Measurements from ENCODE around the gene CD59. TPM values are rescaled to one million over a fixed set of nuclear protein-coding genes. Genes with fewer than 3 reads are reported as not detected.

The CD59 gene
- total and polyA plus RNA-seq, 9 of the 15 experiments (the other 6 are each of a cell fraction or from before 2014, with no cell fraction given): 38.1 to 338 (median 173) TPM

DNA sequence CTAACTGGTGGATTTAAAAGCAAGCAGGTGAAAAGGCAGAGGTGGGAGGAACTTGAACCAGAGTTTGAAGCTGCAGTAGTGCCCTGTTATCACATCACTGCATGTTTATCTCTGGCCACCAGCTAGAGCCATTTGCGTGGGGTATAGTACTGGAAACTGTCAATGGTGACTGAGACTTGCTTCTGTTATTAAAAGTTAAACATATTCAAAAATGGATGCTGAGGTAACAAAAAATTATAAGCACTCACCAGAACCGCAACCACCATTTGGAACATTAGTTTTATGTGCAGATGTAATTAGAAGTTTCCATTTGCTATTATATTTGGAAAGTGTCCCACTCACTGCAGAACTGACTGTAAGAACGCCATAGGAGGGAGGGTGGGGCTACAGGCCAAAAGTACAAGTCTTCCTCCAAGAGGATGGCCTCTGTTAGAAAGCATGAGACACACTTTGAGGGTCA is 1.2 kb upstream of the CD59 start (continued):
- TF ChIP-seq, protein P1, sequence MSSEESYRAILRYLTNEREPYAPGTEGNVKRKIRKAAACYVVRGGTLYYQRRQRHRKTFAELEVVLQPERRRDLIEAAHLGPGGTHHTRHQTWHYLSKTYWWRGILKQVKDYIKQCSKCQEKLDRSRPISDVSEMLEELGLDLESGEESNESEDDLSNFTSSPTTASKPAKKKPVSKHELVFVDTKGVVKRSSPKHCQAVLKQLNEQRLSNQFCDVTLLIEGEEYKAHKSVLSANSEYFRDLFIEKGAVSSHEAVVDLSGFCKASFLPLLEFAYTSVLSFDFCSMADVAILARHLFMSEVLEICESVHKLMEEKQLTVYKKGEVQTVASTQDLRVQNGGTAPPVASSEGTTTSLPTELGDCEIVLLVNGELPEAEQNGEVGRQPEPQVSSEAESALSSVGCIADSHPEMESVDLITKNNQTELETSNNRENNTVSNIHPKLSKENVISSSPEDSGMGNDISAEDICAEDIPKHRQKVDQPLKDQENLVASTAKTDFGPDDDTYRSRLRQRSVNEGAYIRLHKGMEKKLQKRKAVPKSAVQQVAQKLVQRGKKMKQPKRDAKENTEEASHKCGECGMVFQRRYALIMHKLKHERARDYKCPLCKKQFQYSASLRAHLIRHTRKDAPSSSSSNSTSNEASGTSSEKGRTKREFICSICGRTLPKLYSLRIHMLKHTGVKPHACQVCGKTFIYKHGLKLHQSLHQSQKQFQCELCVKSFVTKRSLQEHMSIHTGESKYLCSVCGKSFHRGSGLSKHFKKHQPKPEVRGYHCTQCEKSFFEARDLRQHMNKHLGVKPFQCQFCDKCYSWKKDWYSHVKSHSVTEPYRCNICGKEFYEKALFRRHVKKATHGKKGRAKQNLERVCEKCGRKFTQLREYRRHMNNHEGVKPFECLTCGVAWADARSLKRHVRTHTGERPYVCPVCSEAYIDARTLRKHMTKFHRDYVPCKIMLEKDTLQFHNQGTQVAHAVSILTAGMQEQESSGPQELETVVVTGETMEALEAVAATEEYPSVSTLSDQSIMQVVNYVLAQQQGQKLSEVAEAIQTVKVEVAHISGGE (CRISPR knock-in tag; IDR thresholded peaks at IDR 0.05): peak in 1 of 3 experiments; percentile 24; a peak in 1 of 6 replicates
- TF ChIP-seq NCOA4 (IDR thresholded peaks at IDR 0.05; ENCODE audit: partially characterized antibody) (peak; percentile 49), ZNF347 (CRISPR knock-in tag; IDR thresholded peaks at IDR 0.05; ENCODE audit: low read depth) (no peak), TAF1 (IDR thresholded peaks at IDR 0.05; ENCODE audit: control insufficient read depth, extremely low read depth, insufficient read depth, low read length, severe bottlenecking) (peak; percentile 43), BMI1 (IDR thresholded peaks at IDR 0.05; ENCODE audit: low read length) (no peak), SMAD4 (CRISPR knock-in tag; conservative IDR thresholded peaks at IDR 0.05) (no peak), ZBTB7A (IDR thresholded peaks at IDR 0.05; ENCODE audit: borderline replicate concordance, control insufficient read depth, low read depth, low read length) (no peak; the same call in 1 of the 2 replicates), ZNF224 (CRISPR knock-in tag; IDR thresholded peaks at IDR 0.05) (no peak), STAT5B (CRISPR knock-in tag; IDR thresholded peaks at IDR 0.05) (no peak), MAFG (tag; conservative IDR thresholded peaks at IDR 0.05) (peak; percentile 65), CC2D1A (IDR thresholded peaks at IDR 0.05) (peak; percentile 87; the same call in 1 of the 2 replicates), ZNF668 (CRISPR knock-in tag; IDR thresholded peaks at IDR 0.05) (no peak)
- TF ChIP-seq, protein P2, sequence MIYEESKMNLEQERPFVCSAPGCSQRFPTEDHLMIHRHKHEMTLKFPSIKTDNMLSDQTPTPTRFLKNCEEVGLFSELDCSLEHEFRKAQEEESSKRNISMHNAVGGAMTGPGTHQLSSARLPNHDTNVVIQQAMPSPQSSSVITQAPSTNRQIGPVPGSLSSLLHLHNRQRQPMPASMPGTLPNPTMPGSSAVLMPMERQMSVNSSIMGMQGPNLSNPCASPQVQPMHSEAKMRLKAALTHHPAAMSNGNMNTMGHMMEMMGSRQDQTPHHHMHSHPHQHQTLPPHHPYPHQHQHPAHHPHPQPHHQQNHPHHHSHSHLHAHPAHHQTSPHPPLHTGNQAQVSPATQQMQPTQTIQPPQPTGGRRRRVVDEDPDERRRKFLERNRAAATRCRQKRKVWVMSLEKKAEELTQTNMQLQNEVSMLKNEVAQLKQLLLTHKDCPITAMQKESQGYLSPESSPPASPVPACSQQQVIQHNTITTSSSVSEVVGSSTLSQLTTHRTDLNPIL (CRISPR knock-in tag; IDR thresholded peaks at IDR 0.05): no peak
- TF ChIP-seq, protein P3, sequence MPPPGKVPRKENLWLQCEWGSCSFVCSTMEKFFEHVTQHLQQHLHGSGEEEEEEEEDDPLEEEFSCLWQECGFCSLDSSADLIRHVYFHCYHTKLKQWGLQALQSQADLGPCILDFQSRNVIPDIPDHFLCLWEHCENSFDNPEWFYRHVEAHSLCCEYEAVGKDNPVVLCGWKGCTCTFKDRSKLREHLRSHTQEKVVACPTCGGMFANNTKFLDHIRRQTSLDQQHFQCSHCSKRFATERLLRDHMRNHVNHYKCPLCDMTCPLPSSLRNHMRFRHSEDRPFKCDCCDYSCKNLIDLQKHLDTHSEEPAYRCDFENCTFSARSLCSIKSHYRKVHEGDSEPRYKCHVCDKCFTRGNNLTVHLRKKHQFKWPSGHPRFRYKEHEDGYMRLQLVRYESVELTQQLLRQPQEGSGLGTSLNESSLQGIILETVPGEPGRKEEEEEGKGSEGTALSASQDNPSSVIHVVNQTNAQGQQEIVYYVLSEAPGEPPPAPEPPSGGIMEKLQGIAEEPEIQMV (tag; conservative IDR thresholded peaks at IDR 0.05; ENCODE audit: low read depth): no peak
- TF ChIP-seq, protein P4, sequence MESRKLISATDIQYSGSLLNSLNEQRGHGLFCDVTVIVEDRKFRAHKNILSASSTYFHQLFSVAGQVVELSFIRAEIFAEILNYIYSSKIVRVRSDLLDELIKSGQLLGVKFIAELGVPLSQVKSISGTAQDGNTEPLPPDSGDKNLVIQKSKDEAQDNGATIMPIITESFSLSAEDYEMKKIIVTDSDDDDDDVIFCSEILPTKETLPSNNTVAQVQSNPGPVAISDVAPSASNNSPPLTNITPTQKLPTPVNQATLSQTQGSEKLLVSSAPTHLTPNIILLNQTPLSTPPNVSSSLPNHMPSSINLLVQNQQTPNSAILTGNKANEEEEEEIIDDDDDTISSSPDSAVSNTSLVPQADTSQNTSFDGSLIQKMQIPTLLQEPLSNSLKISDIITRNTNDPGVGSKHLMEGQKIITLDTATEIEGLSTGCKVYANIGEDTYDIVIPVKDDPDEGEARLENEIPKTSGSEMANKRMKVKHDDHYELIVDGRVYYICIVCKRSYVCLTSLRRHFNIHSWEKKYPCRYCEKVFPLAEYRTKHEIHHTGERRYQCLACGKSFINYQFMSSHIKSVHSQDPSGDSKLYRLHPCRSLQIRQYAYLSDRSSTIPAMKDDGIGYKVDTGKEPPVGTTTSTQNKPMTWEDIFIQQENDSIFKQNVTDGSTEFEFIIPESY (CRISPR knock-in tag; IDR thresholded peaks at IDR 0.05): no peak
- TF ChIP-seq, protein P5, sequence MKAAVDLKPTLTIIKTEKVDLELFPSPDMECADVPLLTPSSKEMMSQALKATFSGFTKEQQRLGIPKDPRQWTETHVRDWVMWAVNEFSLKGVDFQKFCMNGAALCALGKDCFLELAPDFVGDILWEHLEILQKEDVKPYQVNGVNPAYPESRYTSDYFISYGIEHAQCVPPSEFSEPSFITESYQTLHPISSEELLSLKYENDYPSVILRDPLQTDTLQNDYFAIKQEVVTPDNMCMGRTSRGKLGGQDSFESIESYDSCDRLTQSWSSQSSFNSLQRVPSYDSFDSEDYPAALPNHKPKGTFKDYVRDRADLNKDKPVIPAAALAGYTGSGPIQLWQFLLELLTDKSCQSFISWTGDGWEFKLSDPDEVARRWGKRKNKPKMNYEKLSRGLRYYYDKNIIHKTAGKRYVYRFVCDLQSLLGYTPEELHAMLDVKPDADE (conservative IDR thresholded peaks at IDR 0.05; ENCODE audit: control insufficient read depth, low read depth, low read length): no peak
- TF ChIP-seq, protein P6, sequence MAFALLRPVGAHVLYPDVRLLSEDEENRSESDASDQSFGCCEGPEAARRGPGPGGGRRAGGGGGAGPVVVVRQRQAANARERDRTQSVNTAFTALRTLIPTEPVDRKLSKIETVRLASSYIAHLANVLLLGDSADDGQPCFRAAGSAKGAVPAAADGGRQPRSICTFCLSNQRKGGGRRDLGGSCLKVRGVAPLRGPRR (CRISPR knock-in tag; IDR thresholded peaks at IDR 0.05): no peak

Data from K562 (cell line).